Stimulated activated CD4-positive, alpha-beta T cell treated with anti-CD3 and anti-CD28 coated beads, Interleukin-1b, Interleukin-23, amount 100 ng/mL, for 48 hours (primary cell): ENCODE data around the gene KANSL1.

ENCODE experiments used
- DNase-seq: peaks from one replicate; pipeline ENCODE4 v3.0.0-alpha.2; 2020

Gene KANSL1

DNA sequence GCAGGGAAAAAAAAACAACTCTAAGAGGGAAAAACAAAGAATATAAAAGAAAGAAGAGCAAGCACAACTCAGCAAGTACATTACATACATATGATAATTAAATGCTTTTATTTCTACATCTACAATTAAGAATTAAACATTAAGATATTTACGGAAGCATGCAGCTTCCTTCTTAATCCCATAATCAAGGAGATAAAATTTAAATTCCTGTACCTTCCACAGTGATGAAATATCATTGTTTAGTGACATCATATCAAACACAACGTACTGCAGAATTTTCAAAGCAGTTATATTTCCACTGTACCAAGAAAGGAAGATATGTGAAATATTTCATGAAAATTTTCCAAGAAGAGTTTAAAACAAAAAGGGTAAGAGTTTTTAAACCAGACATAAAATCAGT, 26.0 kb downstream of the KANSL1 start:
- DNase-seq: no peak

DNA sequence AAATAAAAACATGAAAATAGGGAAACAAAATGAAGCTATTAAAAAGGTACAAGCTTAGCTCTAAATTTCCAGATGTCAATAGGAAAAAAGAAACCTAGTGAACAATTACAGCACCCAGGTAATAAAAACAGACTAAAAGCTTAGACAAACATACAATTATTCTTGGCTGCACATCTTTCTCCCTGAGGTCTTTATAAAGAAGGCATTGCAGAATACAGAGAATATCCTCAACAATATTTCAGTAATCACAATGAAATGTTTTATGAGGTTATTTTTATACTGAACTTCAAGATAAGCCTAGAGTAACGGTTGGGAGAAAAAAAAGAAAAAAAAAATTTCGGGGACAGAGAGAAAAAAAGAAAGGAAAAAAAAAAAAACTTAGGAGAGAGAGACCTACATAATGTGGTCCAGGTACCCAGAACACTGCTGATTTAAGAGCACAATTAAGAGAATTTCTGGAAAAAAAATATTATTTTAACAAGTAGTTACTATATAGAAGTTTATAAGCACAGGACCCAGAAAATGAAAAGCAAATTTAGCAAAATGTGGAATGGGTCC, 26.5 kb downstream of the KANSL1 start:
- no peak for DNase-seq

DNA sequence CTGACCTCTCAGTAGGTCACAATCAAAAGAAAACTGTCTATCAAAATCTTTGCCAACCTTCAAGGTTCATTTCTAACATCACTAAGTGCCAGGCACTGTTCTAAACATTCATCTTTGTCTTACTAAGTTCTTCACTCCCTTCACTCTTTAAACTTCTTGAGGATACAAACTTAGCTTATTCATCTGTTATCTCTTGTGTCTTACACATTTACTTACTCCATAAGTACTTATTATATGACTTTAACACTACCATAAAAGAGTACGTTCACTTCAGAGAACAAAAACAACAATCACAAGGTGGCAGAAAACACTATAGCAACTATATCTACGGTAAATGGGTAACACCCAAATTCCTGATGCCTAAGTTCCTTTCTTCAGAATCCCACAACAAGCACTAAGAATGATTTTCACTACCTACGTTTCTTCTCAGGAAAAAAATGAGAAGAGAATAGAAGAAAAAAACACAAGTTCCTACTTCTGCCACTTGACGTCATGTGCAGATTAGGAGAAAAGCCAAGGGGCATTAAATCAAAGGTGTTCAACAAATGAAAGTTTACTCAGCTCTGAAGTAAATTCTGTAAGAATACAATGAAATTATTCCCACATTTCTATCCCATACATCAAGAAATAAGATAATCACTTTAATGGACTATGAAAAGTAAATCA, 29.2 kb downstream of the KANSL1 start:
- no peak for DNase-seq

DNA sequence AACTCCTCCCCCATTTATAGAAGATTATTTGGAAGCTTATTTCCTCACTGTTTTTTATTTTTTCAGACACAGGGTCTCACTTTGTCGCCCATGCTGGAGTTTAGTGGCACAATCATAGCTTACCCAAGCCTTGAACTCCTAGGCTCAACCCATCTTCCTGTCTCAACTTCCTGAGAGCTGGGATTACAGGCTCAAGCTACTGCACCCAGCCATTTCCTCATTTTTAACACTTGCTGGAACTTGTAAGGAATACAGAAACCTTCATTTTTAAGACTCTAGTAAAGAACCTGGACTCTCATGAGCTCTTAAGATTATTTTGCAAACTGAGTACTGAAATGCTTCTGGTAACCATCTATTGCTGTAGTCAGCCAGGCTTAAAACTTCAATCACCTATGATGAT, 29.9 kb downstream of the KANSL1 start:
- no peak for DNase-seq

DNA sequence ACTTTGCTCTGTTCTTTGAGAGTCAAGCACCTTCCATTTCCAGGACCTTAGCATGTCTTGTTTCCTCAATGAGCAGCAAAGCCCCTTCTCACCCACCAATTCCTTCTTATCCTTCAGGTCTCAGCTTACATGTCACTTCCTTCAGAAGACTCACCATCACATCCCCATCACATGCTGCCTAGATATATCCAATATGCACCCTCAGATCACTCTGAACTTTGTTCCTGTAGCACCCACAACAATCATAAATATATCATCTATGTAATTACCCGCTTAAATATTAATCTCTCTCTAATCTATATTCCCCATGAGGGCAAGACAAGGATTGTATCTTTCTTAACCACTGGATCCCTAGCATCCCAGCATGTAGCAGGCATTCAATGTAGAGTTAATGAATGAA, 30.4 kb downstream of the KANSL1 start:
- DNase-seq: no peak

DNA sequence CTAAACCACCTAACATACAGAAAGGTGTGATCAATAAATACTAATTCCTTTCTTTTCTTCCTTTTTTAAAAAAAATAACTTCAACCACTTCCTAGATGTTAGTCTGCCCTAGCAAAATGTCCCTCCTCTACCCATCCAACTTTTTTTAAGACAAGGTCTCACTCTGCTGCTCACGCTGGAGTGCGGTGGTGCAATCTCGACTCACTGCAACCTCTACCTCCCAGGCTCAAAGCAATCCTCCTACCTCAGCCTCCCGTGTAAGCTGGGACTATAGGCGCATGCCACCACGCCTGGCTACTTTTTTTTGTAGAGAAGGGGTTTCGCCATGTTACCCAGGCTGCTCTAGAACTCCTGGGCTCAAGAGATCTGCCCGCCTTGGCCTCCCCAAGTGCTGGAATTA, 33.1 kb downstream of the KANSL1 start:
- DNase-seq: no peak

DNA sequence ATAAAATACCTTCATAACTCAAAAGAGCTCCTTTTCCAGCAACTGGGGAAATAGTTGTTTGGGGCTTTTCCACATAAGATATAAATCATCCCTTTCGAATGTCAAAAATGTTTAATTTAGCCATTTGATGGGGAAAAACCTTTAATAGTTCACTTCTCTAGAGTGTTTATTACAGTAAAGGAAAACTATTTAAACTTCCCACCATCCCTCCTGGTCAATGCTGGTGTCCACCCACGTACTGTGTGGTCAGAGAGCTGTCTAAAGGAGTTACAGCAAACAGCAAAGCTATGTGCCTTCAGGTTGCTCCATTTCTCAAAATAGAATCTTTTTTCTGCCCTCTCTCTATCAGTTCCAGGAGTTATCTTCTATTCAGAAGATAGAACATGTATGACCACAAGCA, 33.5 kb downstream of the KANSL1 start:
- no peak for DNase-seq

DNA sequence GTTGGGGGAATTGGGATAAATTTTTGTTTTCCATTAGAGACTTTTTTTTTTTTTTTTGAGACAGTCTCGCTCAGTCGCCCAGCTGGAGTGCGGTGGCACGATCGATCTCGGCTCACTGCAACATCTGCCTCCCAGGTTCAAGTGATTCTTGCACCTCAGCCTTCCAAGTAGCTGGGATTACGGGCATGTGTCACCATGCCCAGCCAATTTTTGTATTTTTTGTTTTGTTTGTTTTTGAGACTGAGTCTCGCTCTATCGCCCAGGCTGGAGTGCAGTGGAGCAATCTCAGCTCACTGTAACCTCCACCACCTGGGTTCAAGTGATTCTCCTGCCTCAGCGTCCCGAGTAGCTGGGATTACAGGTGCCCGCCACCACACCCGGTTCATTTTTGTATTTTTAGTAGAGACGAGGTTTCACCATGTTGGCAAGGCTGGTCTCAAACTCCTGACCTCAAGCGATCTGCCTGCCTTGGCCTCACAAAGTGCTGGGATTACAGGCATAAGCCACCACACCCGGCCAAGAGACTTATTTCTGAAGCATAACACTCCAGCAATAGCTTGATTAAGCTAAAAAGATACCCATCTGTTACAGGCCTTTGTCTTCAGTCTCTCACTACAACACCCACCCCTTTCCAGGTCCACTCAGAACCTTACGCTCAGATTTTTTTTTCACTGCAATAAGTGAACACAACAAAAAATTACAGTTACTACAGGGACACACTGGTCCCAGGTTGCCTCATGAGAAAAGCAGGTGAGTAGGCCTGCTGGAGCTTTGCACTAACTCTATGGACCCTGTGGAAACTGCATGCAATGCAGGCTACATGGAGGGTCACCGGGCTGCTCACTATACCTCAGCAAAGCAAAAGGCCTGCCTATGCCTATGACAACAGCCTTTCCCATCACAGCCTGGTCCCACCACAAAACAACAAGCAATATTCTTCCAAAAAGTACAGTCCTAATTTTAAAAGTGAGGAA, 34.6 kb downstream of the KANSL1 start:
- DNase-seq: no peak

DNA sequence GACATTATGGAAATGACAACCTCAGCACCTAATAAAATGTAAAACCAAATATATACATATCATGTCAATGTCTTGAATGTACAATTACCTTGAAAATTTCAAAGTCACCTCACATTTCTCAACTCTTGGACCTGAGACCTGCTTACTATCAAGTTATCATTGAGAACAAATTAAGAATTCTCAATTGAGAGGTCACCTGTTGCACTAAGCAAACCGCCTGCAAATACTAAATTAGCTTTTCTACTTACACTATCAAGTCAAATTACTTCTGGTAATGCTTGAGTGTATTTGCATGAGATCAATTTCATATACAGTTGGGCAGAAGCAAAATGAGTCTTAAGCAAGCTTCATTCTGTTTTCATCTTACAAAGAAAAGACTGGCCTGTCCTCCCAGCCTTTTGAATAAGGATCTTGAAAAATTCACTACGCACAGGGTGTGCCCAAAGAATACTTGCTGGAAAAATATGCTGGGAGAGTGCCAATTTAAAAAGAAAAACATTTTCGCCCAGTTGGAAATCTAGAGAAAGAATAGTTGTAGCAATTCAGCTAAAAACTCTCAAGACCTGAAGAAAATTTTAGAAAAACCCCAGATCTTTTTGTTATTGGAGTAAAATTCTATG, 35.7 kb downstream of the KANSL1 start:
- no peak for DNase-seq

DNA sequence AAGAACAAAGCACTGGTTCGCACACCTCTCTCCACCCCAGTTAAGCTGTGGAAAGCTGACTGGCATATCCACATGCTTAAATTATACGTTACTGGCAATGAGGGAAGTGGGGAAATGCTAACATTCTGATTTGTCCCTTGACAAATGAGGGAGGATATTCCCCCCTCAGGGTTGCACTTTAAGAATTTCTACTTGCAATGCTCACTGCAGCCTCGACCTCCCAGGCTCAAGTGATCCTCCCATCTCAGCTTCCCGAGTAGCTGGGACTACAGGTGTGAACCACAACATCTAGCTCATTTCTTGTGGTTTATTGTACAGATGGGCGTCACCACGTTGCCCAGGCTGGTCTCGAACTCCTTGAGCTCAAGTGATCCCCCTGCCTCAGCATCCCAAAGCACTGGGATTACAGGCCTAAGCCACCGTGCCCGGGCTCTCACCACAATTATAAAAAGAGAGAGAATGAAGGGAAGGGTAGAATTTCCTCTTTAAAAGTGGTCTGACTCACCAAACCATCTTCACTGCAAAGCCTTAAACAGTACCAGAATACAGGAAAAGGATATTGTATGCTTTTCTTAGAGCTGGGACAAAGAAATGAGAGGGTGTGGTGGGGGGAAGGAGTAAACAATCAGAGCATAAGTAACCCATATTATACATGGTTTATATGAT, 38.9 kb downstream of the KANSL1 start:
- no peak for DNase-seq

DNA sequence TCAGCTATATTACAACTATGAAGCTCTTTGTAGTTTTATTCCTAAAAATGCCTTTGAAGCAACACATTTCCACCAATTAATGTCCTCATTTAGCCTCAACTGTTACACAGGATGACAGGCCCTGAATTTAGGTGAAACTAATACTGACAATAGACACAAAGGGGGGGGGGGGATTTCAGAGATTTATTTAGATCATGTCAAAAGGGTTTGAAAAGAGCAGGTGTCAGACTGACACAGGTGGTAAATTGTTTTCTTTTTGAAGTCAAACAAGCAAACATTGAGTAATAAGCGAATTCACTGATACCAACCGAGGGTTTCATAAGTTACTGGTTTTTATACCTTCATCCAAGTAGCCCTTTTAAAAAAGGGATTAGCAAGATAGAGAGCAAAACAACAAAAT, 40.8 kb downstream of the KANSL1 start:
- DNase-seq: no peak

DNA sequence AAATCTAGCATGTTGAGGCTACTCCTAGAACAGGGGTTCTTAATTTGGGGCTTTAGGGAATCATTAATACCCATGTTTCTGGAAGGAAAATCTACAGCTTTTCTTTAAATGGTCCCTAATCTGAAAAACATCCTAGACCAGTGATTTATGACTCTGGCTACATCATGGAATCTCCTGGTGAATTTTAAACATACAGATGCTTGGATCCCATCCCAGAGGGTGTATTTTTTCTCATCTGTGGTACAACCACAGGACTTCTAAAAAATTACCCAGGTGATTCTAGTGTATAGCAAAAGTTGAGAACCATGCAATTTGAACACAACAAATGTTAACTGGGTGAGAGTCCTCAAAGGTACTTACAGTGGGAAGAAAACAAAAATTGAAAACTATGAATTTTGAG, 41.5 kb downstream of the KANSL1 start:
- DNase-seq: no peak

DNA sequence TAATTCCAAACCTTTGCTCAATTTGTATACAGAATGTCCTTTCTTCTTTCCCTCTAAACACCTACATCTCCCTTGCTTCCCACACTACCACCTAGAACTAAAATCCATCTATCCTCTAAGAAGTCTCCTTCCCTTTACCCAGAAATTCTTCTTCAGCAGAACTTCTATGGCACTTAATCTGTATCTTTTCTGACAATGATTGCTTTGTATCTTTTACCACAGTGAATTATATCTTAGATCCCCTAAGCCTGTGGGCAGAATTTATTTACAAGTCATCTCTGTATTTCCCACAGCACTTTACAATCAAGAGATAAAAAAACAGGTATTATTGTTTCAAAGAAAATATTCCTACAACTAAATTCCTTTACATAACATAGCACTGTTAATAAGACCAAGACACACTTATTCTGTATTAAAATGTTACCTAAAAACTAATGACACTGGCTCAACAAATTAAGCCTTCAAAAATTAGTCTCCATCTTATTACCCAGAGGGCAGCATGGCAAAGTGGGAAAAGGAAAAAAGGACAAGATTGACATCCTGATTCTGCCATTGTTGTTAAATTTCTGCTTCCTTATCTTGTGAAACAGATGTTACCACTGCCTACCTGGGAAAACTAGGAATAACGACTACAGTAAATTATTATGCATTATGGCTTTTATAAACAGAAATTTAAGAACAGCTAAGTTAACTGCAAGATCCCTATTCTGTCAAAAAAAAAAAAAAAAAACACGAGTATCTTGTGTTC, 42.8 kb downstream of the KANSL1 start:
- DNase-seq: no peak

DNA sequence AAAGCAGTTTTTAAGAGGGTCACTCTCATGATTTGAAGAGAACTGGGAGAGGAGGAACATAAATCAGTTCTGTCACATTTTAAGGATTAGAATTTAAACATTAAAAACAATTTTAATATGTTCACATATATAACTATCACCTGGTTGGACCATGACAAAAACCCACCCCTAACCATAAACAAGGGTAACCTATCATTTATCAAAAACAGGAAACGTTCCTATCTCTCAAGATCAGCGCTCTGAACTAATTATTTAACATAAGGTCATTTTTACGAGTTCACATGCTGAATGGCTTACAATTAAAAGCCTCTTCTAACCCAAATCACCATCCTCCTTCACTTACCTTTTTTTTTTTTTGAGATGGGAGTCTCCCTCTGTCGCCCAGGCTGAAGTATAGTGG, 45.0 kb downstream of the KANSL1 start:
- no peak for DNase-seq

DNA sequence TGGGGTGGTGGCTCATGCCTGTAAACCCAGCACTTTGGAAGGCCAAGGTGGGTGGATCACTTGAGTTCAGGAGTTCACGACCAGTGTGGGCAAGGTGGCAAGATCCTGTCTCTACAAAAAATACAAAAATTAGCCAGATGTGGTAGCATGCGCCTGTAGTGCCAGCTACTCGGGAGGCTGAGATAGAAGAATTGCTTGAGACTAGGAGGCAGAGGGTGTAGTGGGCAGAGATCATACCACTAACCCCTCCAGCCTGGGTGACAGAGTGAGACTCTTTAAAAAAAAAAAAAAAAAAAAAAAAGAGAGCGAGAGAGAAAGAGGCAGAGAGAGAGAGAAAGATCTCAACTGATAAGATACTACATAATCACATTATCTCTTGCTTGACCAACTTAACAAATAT, 45.9 kb downstream of the KANSL1 start:
- DNase-seq: peak; percentile 32

DNA sequence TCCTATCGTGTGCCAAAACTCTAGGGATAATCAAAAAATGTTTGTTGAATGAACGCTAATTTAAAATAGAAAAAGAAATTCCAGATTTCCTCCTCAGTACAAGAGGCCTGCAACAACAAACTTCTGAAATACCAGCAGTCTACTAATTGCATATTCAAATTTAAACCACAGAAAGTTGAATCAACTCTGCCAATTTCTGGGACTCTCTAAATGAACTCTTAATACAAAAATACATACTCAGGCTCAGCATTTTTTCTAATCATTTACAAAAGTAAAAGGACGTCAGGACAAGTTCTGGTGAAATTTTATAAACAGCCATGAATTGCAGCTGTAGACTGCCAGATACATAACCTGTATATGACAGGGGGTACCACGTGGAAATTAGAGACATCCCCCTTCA, 49.0 kb downstream of the KANSL1 start:
- DNase-seq: no peak

DNA sequence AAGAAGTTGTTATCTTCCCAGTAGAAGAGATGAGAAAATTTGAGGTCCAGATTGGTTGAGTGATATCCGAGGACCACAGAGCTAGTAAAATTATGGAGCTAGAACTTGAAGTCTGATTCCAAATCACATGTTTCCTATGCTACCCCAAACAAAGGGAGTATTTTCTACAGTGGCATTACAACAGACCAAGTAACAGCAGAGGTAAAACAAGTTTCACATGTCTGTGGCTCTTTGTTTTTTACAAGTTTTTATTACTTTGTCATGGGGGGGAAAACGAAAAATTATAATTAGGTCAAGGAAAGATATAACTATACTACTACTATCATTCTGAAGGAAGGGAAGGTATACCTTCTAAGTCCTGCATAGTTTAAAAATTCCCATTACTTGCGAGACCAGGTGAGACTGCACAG, 49.4 kb downstream of the KANSL1 start:
- no peak for DNase-seq

DNA sequence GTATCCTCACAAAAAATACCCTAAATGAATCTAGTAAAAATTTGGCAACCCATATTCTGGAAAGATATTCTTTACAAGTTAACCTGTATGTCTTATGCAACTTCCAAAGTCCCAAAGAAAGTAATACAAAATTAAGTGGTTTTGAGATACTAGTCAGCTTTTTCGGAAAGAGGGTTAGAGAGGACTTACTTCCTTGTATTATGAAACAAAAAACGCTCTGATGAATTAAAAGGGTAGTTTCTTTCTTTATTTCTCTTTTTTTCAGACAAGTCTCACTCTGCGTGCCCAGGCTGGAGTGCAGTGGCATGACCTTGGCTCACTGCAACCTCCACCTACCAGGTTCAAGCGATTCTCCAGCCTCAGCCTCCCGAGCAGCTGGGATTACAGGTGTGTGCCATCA, 51.6 kb downstream of the KANSL1 start:
- DNase-seq: no peak

DNA sequence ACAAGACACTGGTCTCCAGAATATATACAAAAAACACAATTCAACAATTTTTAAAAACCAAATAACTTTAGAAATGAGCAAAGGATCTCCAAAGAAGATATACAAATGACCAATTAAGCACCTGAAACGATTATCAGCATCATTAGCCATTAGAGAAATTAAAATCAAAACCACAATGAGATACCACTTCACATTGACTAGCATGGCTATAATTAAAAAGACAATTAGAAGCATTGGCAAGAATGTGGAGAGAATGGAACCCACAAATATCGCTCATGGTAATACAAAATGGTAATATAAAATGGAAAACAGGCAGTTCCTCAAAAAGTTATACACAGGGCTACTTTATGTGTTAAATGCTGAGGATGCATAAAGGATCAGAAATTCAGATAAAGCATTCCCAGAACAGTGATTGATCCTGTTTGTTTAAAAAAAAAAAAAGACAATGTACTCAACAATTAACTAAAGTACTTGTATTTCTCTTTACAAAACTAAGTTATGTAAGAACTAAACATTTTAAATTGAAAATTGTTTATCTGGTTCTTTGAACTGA, 52.5 kb downstream of the KANSL1 start:
- no peak for DNase-seq

DNA sequence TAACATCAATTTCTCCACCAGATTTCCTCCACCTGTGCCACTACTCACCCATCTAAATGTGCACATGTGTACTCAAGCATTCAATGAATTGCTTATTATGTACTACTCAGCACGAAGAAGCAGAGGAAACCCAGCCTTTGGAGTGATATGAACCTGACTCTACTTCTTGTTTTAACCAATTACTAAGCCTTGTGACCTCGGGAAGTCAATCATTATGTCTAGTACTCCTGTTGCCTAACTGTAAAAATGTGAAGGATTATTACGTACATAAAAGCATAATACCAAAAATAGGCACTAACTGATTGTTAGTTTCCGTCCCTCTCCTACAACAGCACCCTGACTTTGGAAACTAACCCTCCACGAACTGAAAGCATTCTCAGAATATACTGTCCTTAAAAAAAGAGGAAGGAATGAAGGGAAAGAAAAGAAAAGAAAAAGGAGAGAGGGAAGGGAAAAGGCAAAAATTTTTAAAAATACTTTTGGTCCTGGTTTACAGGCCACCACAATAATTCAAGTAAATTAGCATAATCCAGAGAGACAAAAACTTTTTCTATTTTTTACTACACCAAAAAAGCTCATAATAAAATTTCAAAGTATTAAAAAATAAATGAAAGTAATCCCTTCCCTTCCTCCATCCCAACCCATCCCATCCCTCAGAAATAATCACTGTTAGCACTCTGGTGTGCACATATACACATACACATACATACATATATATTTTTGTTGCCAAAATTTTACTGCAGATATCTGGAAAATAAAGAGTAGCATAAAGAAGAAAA, 53.6 kb downstream of the KANSL1 start:
- no peak for DNase-seq

DNA sequence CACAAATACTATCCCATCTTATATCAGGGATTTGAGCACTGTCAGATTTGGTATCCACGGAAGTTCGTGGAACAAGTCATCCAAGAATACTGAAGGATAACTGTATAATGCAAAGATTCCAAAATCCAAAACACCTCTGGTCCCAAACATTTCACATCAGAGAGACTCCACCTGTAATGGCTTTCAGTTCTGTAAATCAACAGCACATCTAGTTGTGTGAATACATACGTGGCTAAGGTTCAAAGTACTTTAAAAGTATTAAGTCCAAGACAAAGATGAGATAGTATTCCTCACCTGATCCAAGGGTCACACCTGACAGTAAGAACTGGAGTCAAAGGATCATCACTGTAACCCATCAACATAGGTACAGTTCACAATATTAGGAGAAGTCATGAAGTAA, 54.8 kb downstream of the KANSL1 start:
- no peak for DNase-seq
